H1 (cell line): ENCODE results near the gene TNFSF15. TPM values are rescaled to one million over a fixed set of nuclear protein-coding genes. Genes with fewer than 3 reads are reported as not detected.

Experiments used
- CTCF ChIA-PET: fragments of 300-600 bp; sonication (Branson Sonifier 250); formaldehyde crosslinking; loops from one replicate; lab custom pipeline; 2021; ENCODE audit not compliant: partially characterized antibody; lab: Charles Lee
- POLR2A ChIA-PET: fragments of 300-600 bp; sonication (Branson Sonifier 250); formaldehyde crosslinking; loops from one replicate; lab custom pipeline; 2021; ENCODE audit warnings: inconsistent platforms; ENCODE audit not compliant: partially characterized antibody; lab: Charles Lee
- DNase-seq, 2 experiments: peaks; one replicate each; pipeline versions ENCODE4 v3.0.0 to v3.0.0-alpha.2; 2010 to 2022; ENCODE audit warnings: low spot score in 2 of 2, low read depth in 1 of 2, mixed read lengths in 1 of 2
- FAIRE-seq: peaks from 2 replicates; lab custom pipeline; 2011; peaks lifted over from hg19 to GRCh38; lab: Jason Lieb, UNC
- H2AFZ ChIP-seq: 2 replicates; pipeline ENCODE4 v1.8.1; 2012; ENCODE audit warnings: low read length, inconsistent platforms
- H2AK5ac ChIP-seq: 2 replicates; pipeline ENCODE4 v1.6.1; 2013; ENCODE audit warnings: low read depth, low read length
- H2BK120ac ChIP-seq: replicated peaks from 2 replicates; pipeline ENCODE3; 2013; ENCODE audit warnings: low read depth, low read length, inconsistent platforms
- H2BK12ac ChIP-seq: 2 replicates; pipeline ENCODE4 v1.6.1; 2013; ENCODE audit warnings: low read depth, low read length
- H2BK15ac ChIP-seq: 2 replicates; pipeline ENCODE4 v1.6.1; 2013; ENCODE audit warnings: low read length
- H2BK20ac ChIP-seq: 2 replicates; pipeline ENCODE4 v1.6.1; 2013; ENCODE audit warnings: low read length
- H2BK5ac ChIP-seq: 2 replicates; pipeline ENCODE4 v1.6.1; 2013; ENCODE audit warnings: low read depth, low read length
- H3K14ac ChIP-seq: 2 replicates; pipeline ENCODE4 v1.6.1; 2013; ENCODE audit warnings: inconsistent platforms; ENCODE audit not compliant: insufficient read length
- H3K18ac ChIP-seq: 2 replicates; pipeline ENCODE4 v1.6.1; 2013; ENCODE audit warnings: low read length; ENCODE audit errors: extremely low read depth
- H3K23ac ChIP-seq: 2 replicates; pipeline ENCODE4 v1.6.1; 2013; ENCODE audit warnings: inconsistent platforms; ENCODE audit not compliant: insufficient read length
- H3K23me2 ChIP-seq: 2 replicates; pipeline ENCODE4 v1.6.1; 2013; ENCODE audit warnings: low read depth, low read length
- H3K27ac ChIP-seq: 2 replicates; pipeline ENCODE4 v1.6.1; 2011; ENCODE audit warnings: low read depth, low read length, inconsistent platforms
- H3K27me3 ChIP-seq, 4 experiments: replicated peaks in 1 of 4; 1 replicate in 1 of 4; 2 replicates in 3 of 4; pipeline versions ENCODE4 v1.6.1 to v1.8.1; 2011 to 2013; ENCODE audit warnings: low read length in 3 of 4, mild to moderate bottlenecking in 3 of 4, inconsistent platforms in 2 of 4, mixed read lengths in 2 of 4, moderate library complexity in 1 of 4; ENCODE audit not compliant: control insufficient read depth in 3 of 4, insufficient read depth in 3 of 4; ENCODE audit errors: extremely low read depth in 1 of 4
- H3K36me3 ChIP-seq, 4 experiments: 2 replicates each; pipeline versions ENCODE4 v1.6.1 to v1.8.1; 2011 to 2013; ENCODE audit warnings: mild to moderate bottlenecking in 4 of 4, low read length in 3 of 4, moderate library complexity in 2 of 4, control low read depth in 1 of 4, inconsistent platforms in 1 of 4; ENCODE audit not compliant: insufficient read depth in 4 of 4, control insufficient read depth in 2 of 4
- H3K4ac ChIP-seq: replicated peaks from 2 replicates; pipeline ENCODE3; 2013; ENCODE audit warnings: low read length, low read depth, mixed read lengths, inconsistent platforms; ENCODE audit not compliant: insufficient read length
- H3K4me1 ChIP-seq, 4 experiments: replicated peaks in 1 of 4; 1 replicate in 1 of 4; 2 replicates in 3 of 4; pipeline versions ENCODE4 v1.6.1 to v1.8.1; 2011 to 2013; ENCODE audit warnings: low read length in 3 of 4, inconsistent platforms in 2 of 4, mixed read lengths in 1 of 4; ENCODE audit not compliant: insufficient read depth in 4 of 4, control insufficient read depth in 3 of 4
- H3K4me2 ChIP-seq, 2 experiments: 2 replicates each; pipeline versions ENCODE4 v1.6.1 to v1.8.1; 2011 to 2013; ENCODE audit warnings: low read depth in 2 of 2, low read length in 2 of 2, control low read depth in 1 of 2, inconsistent platforms in 1 of 2, mild to moderate bottlenecking in 1 of 2; ENCODE audit not compliant: insufficient read depth in 1 of 2
- H3K4me3 ChIP-seq, 4 experiments: fragments of 200-600, 300-600 bp in 1 of 4; sonication (generic), shearing (Covaris generic), sonication (Bioruptor Twin) in 1 of 4; 2 replicates each; pipeline versions ENCODE4 v1.5.1 to v1.8.1; 2011 to 2016; ENCODE audit warnings: low read length in 4 of 4, low read depth in 3 of 4, control low read depth in 2 of 4, inconsistent platforms in 2 of 4, mild to moderate bottlenecking in 2 of 4, mixed read lengths in 1 of 4, moderate library complexity in 1 of 4; ENCODE audit not compliant: insufficient read depth in 2 of 4; ENCODE audit errors: extremely low read depth in 1 of 4
- H3K56ac ChIP-seq: replicated peaks from 2 replicates; pipeline ENCODE3; 2013; ENCODE audit warnings: low read depth, mild to moderate bottlenecking, mixed read lengths, low read length, inconsistent platforms; ENCODE audit not compliant: insufficient read length
- H3K79me1 ChIP-seq: 2 replicates; pipeline ENCODE4 v1.6.1; 2013; ENCODE audit warnings: low read depth, low read length, control low read depth
- H3K79me2 ChIP-seq, 2 experiments: 2 replicates each; pipeline versions ENCODE4 v1.6.1 to v1.8.1; 2012 to 2013; ENCODE audit warnings: low read length in 2 of 2, mild to moderate bottlenecking in 2 of 2, inconsistent platforms in 1 of 2; ENCODE audit not compliant: insufficient read depth in 2 of 2, control insufficient read depth in 1 of 2
- H3K9ac ChIP-seq, 4 experiments: replicated peaks in 1 of 4; 1 replicate in 1 of 4; 2 replicates in 3 of 4; pipeline versions ENCODE4 v1.6.1 to v1.8.1; 2011 to 2013; ENCODE audit warnings: low read depth in 3 of 4, low read length in 3 of 4, control low read depth in 2 of 4, mild to moderate bottlenecking in 2 of 4, moderate library complexity in 2 of 4, inconsistent platforms in 1 of 4; ENCODE audit errors: extremely low read depth in 1 of 4
- H3K9me3 ChIP-seq, 2 experiments: 2 replicates each; pipeline versions ENCODE4 v1.6.1 to v1.8.1; 2012 to 2013; ENCODE audit warnings: mild to moderate bottlenecking in 2 of 2, moderate library complexity in 2 of 2, control low read depth in 1 of 2, inconsistent platforms in 1 of 2, low read depth in 1 of 2, low read length in 1 of 2, mixed read lengths in 1 of 2; ENCODE audit not compliant: insufficient read depth in 2 of 2
- H4K20me1 ChIP-seq, 2 experiments: replicated peaks in 1 of 2; 2 replicates each; pipeline versions ENCODE3 to v1.8.1; 2011 to 2013; ENCODE audit warnings: inconsistent platforms in 2 of 2, low read length in 2 of 2, mild to moderate bottlenecking in 1 of 2; ENCODE audit not compliant: insufficient read depth in 2 of 2, control insufficient read depth in 1 of 2
- H4K5ac ChIP-seq: 2 replicates; pipeline ENCODE4 v1.6.1; 2013; ENCODE audit warnings: low read length, low read depth, mixed read lengths, inconsistent platforms; ENCODE audit not compliant: insufficient read length
- H4K8ac ChIP-seq: 2 replicates; pipeline ENCODE4 v1.8.0; 2013; ENCODE audit warnings: mild to moderate bottlenecking, moderate library complexity, low read length, inconsistent platforms; ENCODE audit not compliant: insufficient read depth; ENCODE audit errors: extremely low read depth
- H4K91ac ChIP-seq: replicated peaks from 2 replicates; pipeline ENCODE3; 2013; ENCODE audit warnings: low read length, mixed read lengths, inconsistent platforms; ENCODE audit not compliant: insufficient read length
- BACH1 ChIP-seq: IDR thresholded peaks from 2 replicates; pipeline ENCODE4 v1.6.1; 2012; ENCODE audit warnings: low read length, improper control_type of control experiment
- CBX8 ChIP-seq: fragments of 300-800, 300-1000 bp; sonication (generic); IDR thresholded peaks from 2 replicates; pipeline ENCODE4 v1.7.1; 2016; ENCODE audit warnings: low read depth, low read length, borderline replicate concordance
- GABPA ChIP-seq: IDR thresholded peaks from 2 replicates; pipeline ENCODE4 v1.6.1; 2011; ENCODE audit warnings: mild to moderate bottlenecking, low read length, moderate library complexity, borderline replicate concordance; ENCODE audit not compliant: insufficient read depth
- KDM4A ChIP-seq: IDR thresholded peaks from one replicate; pipeline ENCODE4 v1.7.1; 2012; ENCODE audit warnings: low read depth, mild to moderate bottlenecking, moderate library complexity, low read length, inconsistent platforms; ENCODE audit not compliant: severe bottlenecking
- NANOG ChIP-seq: IDR thresholded peaks from 2 replicates; pipeline ENCODE4 v1.6.1; 2011; ENCODE audit warnings: low read length, low read depth, mild to moderate bottlenecking, inconsistent platforms; ENCODE audit not compliant: insufficient read depth, poor library complexity, severe bottlenecking
- RNF2 ChIP-seq: fragments of 200-900, 300-1000 bp; sonication (generic); IDR thresholded peaks from 2 replicates; pipeline ENCODE4 v1.7.1; 2016; ENCODE audit warnings: borderline replicate concordance, low read depth, mild to moderate bottlenecking, antibody characterized with exemption, low read length; ENCODE audit not compliant: poor library complexity, severe bottlenecking; ENCODE audit errors: missing control alignments
- RXRA ChIP-seq: IDR thresholded peaks from 2 replicates; pipeline ENCODE4 v1.6.1; 2011; ENCODE audit warnings: low read depth, mild to moderate bottlenecking, low read length, moderate library complexity; ENCODE audit not compliant: insufficient read depth
- SP2 ChIP-seq: IDR thresholded peaks from 2 replicates; pipeline ENCODE4 v1.6.1; 2012; ENCODE audit warnings: mild to moderate bottlenecking, low read length, inconsistent platforms
- TAF1 ChIP-seq: IDR thresholded peaks from 2 replicates; pipeline ENCODE4 v1.6.1; 2011; ENCODE audit warnings: mild to moderate bottlenecking, low read depth, low read length
- TAF7 ChIP-seq: optimal IDR thresholded peaks from 2 replicates; pipeline ENCODE3; 2011; ENCODE audit warnings: low read depth, mild to moderate bottlenecking, inconsistent platforms, low read length, moderate library complexity, borderline replicate concordance
- TBP ChIP-seq: IDR thresholded peaks from 2 replicates; pipeline ENCODE4 v1.6.1; 2011; ENCODE audit warnings: low read depth, low read length, improper control_type of control experiment
- WGBS, 2 experiments: shearing (Covaris generic) in 1 of 2; methylation state at CpG; one replicate each; pipeline versions ENCODE4 v1.1.6 to v1.1.7; 2013 to 2015; ENCODE audit warnings: low lambda C conversion rate in 2 of 2, mixed read lengths in 2 of 2, inconsistent platforms in 1 of 2, low coverage in 1 of 2, missing lambda C conversion rate in 1 of 2; ENCODE audit not compliant: insufficient replicate concordance in 2 of 2, insufficient coverage in 1 of 2, insufficient read length in 1 of 2; ENCODE audit errors: extremely low coverage in 1 of 2, missing lambda C conversion rate in 1 of 2; 5-methylcytosine and 5-hydroxymethylcytosine counted together
- polyA plus RNA-seq, 7 experiments: library from polyadenylated mRNA; depleted of rRNA in 3 of 7; stranded (reverse) in 5 of 7; unstranded in 2 of 7; fragments of >200 nt in 5 of 7; fragments of 200-250 nt in 2 of 7; gene quantifications; 1 replicate in 5 of 7; 2 replicates in 1 of 7; 4 replicates in 1 of 7; pipeline versions ENCODE4 v1.2.1 to v1.2.3, GENCODE V29; 2011 to 2013; ENCODE audit warnings: missing spikeins in 2 of 7, mixed read lengths in 2 of 7
- total RNA-seq: library from RNA; stranded (reverse); fragmentation: NEBNext Ultra II Directional; extraction: Animal tissue kit (Norgen Biotek cat#: 25700); gene quantifications from 2 replicates; pipeline ENCODE4 v1.2.1, GENCODE V29; 2021

The TNFSF15 gene
- total and polyA plus RNA-seq, 2 of the 8 experiments (the other 6 are each of a cell fraction or from before 2014, with no cell fraction given) = 0.09 to 0.17 TPM

- Histone ChIP-seq H4K8ac (no peak overlapping the region), H2BK15ac (no peak overlapping the region), H3K14ac (no peak overlapping the region), H2BK5ac (no peak overlapping the region), H3K56ac (no peak overlapping the region), H3K27me3 (no peaks in the 10 kb centered on the region), H3K9ac (no peak overlapping the region), H3K79me1 (no peaks in the 10 kb centered on the region), H2BK120ac (no peak overlapping the region), H3K4me1 (no peaks in the 10 kb centered on the region), H3K4me3 (no peak overlapping the region), H3K27ac (no peak overlapping the region), H2AK5ac (no peak overlapping the region), H3K4ac (no peak overlapping the region), H2AFZ (no peak overlapping the region), H4K91ac (no peak overlapping the region), H4K5ac (no peak overlapping the region), H2BK12ac (no peak overlapping the region), H3K79me2 (no peaks in the 10 kb centered on the region), H3K4me2 (no peak overlapping the region), H3K23ac (no peak overlapping the region), H4K20me1 (no peaks in the 10 kb centered on the region), H3K36me3 (no peaks in the 10 kb centered on the region), H2BK20ac (no peak overlapping the region), H3K9me3 (no peaks in the 10 kb centered on the region), H3K23me2 (no peaks in the 10 kb centered on the region), H3K18ac (no peak overlapping the region)
- POLR2A ChIA-PET = no interaction called here
- 100% methylated on average over 3 of the region's 3 CpGs; no CpG with 5 or more reads in 1 of the 2 experiments for WGBS, 2 experiments
- FAIRE-seq (no peak), DNase-seq (no peak)
- TF ChIP-seq TAF1 = no peak
- no peak for TF ChIP-seq RXRA
- TF ChIP-seq BACH1 = no peak
- no peak for TF ChIP-seq KDM4A
- TF ChIP-seq NANOG = no peak
- no peak for TF ChIP-seq TBP
- no peak for TF ChIP-seq SP2
- TF ChIP-seq RNF2 = no peak
- no peak for TF ChIP-seq GABPA
- TF ChIP-seq TAF7 = no peak
- TF ChIP-seq CBX8 = no peak
- CTCF ChIA-PET = interaction anchor here (0.9 kb wide), 1 partner anchor 126 kb away, joined by 3 read pairs; no protein-coding TSS in a partner anchor
Observed at GRCh38 chr9:114789006-114789405, 16.8 kb downstream of the TNFSF15 start.
